H1 (cell line): Measurements from ENCODE around the gene CRYBB2. TPM values are rescaled to one million over a fixed set of nuclear protein-coding genes. Genes with fewer than 3 reads are reported as not detected.

Experiments used
- RAD21 ChIP-seq, 2 experiments: IDR thresholded peaks in 1 of 2; conservative IDR thresholded peaks in 1 of 2; 2 replicates each; pipeline ENCODE4 v1.6.1; 2011; ENCODE audit warnings: low read depth in 2 of 2, low read length in 2 of 2, improper control_type of control experiment in 1 of 2, inconsistent platforms in 1 of 2, mild to moderate bottlenecking in 1 of 2, moderate library complexity in 1 of 2
- RNF2 ChIP-seq: fragments of 200-900, 300-1000 bp; sonication (generic); IDR thresholded peaks from 2 replicates; pipeline ENCODE4 v1.7.1; 2016; ENCODE audit warnings: borderline replicate concordance, low read depth, mild to moderate bottlenecking, antibody characterized with exemption, low read length; ENCODE audit not compliant: poor library complexity, severe bottlenecking; ENCODE audit errors: missing control alignments
- USF2 ChIP-seq: IDR thresholded peaks from 2 replicates; pipeline ENCODE4 v1.6.1; 2011; ENCODE audit warnings: low read length, improper control_type of control experiment
- polyA plus RNA-seq, 7 experiments: library from polyadenylated mRNA; depleted of rRNA in 3 of 7; stranded (reverse) in 5 of 7; unstranded in 2 of 7; fragments of >200 nt in 5 of 7; fragments of 200-250 nt in 2 of 7; gene quantifications; 1 replicate in 5 of 7; 2 replicates in 1 of 7; 4 replicates in 1 of 7; pipeline versions ENCODE4 v1.2.1 to v1.2.3, GENCODE V29; 2011 to 2013; ENCODE audit warnings: missing spikeins in 2 of 7, mixed read lengths in 2 of 7
- total RNA-seq: library from RNA; stranded (reverse); fragmentation: NEBNext Ultra II Directional; extraction: Animal tissue kit (Norgen Biotek cat#: 25700); gene quantifications from 2 replicates; pipeline ENCODE4 v1.2.1, GENCODE V29; 2021

Gene CRYBB2
- total and polyA plus RNA-seq, 2 of the 8 experiments (the other 6 are each of a cell fraction or from before 2014, with no cell fraction given), result 0.12 TPM; not detected in 1

GRCh38 chr22:25237503-25237902 lies 18.1 kb downstream of the CRYBB2 start (continued):
- TF ChIP-seq RNF2 (no peak), USF2 (no peak), RAD21 (IDR thresholded peaks at IDR 0.05 in 1 of 2, conservative IDR thresholded peaks at IDR 0.05 in 1 of 2; ENCODE audit: low read depth in 2 of 2, low read length in 2 of 2) (peak; percentile 50 to 65)
